Measurements from ENCODE around the gene XPR1.
A peak's percentile ranks its signal among the peaks of the same experiment; 100 is the strongest.
"Not testable (repeated sequence)": the region's sequence is repeated elsewhere in the genome, so short reads cannot be mapped to it uniquely, and the experiment has no call there.

The XPR1 gene

DNA sequence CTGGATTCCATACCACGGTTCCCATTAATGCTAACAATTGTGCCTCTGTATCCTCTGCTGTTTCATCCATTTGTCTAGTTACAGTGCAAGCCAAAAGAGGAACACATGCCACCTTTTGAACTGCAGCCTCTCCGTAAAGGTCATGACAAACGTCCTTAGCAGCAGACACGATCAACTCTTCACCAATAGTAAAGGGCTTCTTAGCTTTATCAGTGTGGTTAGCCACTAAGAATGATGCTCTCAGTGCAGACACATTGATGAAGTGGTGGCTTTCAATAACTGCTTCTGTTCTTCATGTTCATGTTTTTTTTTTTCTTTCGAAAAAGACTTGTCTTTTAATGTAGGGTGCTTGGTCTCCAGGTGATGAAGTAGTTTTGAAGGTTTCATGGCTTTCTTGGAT is 14.3 kb downstream of the XPR1 start:
- DNase-seq, result no peak

- peak; percentile 10 for DNase-seq
These were observed 14.7 kb downstream of the XPR1 start for GRCh38 chr1:180646547-180646946.

DNA sequence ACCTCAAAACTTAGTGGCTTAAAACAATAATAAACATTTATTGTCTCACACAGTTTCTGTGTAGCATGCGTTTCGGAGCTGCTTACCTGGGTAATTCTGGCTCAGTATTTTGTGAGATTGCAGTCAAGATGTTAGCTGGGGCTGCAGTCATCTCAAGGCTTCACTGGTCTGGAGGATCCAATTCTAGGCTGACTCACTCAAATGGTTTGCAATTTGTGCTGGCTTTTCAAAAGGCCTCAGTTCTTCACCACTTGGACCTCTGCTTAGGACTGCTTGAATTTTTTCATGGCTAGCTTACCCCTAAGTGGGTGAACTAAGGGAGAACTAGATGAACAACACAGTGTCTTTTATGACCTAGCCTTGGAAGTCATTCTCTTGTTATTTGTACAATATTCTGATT is 21.0 kb downstream of the XPR1 start:
- DNase-seq, result no peak

- DNase-seq, result no peak
These were observed 30.9 kb downstream of the XPR1 start for GRCh38 chr1:180662709-180663108.

GRCh38 chr1:180670681-180671080 is 38.9 kb downstream of the XPR1 start:
- DNase-seq, result no peak

DNA sequence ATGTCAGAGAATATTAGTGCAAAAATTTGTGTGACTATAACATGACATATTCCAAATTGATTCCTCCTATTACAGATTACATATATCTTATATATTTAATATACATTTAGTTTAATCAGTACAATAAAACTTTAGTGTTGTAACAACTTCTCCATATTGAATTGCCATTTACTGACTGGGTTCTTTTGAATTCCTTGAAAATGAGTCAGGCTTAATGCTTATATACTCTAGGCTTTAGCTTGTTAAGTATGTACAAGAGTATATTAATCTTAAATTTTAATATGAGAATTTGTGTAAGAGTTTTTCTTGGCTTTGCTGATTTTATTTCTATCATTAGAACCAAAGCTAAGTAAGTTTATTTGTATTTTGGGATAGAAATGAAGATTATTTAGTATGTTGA is 40.3 kb downstream of the XPR1 start:
- no peak for DNase-seq

DNA sequence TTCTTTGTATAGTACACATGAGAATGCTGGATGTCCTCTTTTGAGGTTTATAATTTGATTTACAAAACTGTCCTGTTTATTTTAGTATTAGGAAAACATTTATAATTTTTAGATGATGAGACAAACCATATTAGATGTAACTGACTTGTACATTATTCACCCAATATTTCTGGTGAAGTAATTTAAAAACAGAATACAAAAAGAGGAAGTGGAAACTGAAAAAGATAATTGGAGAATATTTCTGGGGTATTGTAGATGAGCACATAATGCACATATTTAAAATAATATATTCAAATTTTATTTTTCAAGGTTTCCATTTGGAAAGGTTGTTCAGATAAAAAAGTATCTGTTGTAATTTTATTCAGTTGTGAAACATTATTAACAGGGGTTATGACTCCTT is 40.7 kb downstream of the XPR1 start:
- no peak for DNase-seq

GRCh38 chr1:180674603-180675530 is 43.0 kb downstream of the XPR1 start:
- no peak for DNase-seq

DNA sequence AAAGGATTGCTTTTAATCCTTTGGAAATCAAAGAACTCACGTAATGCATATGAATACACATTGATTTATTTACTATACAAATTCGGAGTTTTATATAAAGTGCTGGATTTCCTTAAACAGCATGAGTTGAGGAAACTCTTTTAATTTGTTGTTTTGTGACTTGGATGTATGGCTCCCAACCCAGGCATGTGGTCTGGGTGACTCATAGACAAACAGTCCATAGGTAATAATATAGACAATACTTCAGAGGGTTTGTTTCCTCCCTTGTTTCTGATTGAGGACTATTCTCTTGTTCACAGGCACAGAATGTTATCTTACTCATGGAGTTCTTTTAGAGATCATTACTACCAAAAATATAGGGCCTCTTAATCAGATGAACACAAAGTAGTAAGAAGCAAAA is 43.8 kb downstream of the XPR1 start:
- no peak for DNase-seq

GRCh38 chr1:180680558-180681144 is 48.8 kb downstream of the XPR1 start:
- no peak for DNase-seq

- not testable (repeated sequence) for DNase-seq
These were observed 51.3 kb downstream of the XPR1 start for GRCh38 chr1:180683117-180683516.

DNA sequence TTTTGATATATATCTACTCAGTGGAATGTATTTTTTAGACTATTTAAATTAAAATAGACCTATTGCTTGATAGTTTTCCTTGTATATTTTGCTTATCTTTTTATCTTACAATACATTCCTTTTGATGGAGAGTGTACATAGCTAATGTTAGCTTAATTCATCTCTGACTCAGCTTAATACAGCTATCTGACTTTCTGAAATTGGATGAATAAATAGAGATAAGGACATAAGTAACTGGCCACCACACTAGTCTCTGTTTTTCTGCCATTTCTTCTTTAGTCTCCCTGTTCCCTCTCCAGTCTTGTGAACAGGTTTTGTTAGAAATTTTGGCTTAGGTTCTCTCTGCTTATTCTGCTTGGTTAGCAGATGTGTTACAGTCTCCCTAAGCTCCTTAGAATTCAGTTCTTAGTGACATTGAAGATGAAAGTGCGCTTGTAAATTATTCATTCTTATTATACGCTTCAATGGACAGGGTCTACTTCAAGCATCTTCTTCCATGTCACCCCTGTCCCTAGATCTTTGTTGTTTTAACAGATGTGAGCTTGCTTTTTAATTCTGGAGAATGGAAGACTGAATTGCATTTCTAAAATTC is 59.6 kb downstream of the XPR1 start:
- no peak for DNase-seq

- DNase-seq, result no peak
These were observed 61.9 kb downstream of the XPR1 start for GRCh38 chr1:180693564-180694244.

DNA sequence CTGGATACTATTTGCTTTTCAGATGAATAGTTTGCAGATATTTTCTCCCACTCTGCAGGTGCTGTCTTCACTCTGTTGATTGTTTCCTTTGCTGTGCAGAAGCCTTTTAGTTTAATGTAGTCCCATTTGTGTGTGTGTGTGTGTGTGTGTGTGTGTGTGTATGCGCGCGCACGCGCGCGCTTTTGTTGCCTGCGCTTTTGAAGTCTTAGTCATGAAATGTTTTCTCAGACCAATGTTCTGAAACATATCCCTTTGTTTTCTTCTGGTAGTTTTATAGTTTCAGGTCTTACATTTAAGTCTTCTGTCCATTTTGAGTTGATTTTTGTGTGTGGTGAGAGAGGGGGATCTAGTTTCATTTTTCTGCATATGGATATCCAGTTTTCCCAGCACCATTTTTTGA is 63.5 kb downstream of the XPR1 start:
- no peak for DNase-seq

GRCh38 chr1:180696361-180696760 is 64.5 kb downstream of the XPR1 start:
- DNase-seq, result no peak

GRCh38 chr1:180698580-180698979 is 66.8 kb downstream of the XPR1 start:
- DNase-seq, result no peak

DNA sequence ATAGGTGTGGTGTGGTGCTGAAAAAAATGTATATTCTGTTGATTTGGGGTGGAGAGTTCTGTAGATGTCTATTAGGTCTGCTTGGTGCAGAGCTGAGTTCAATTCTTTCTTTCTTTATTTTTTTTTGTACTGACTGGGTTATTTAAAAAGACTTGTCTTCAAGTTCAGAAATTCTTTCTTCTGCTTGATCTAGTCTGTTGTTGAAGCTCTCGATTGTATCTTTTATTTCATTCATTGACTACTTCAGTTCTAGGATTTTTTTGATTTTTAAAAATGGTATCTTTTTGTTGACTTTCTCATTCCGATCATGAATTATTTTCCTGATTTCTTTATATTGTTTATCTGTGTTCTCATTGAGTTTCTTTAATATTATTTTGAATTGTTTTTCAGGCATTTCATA is 70.6 kb downstream of the XPR1 start:
- not testable (repeated sequence) for DNase-seq

- not testable (repeated sequence) for DNase-seq
These were observed 78.9 kb downstream of the XPR1 start for GRCh38 chr1:180710746-180711145.

- DNase-seq, result not testable (repeated sequence)
These were observed 79.4 kb downstream of the XPR1 start for GRCh38 chr1:180711260-180711659.

DNA sequence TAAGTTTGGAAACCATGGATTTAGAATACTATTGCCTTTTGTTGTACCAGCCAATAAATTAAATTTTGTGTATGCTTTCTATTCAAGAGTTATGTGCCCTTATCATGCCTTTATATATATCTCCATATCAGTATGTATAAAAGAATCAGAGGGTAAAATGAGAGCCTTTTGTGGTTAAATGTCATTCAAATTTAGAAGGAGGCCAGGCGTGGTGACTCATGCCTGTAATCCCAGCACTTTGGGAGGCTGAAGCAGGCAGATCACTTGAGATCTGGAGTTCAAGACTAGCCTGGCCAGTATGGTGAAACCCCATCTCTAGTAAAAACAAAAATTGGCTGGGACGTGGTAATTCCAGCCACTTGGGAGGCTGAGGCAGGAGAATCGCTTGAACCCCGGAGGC is 88.9 kb downstream of the XPR1 start:
- no peak for DNase-seq

DNA sequence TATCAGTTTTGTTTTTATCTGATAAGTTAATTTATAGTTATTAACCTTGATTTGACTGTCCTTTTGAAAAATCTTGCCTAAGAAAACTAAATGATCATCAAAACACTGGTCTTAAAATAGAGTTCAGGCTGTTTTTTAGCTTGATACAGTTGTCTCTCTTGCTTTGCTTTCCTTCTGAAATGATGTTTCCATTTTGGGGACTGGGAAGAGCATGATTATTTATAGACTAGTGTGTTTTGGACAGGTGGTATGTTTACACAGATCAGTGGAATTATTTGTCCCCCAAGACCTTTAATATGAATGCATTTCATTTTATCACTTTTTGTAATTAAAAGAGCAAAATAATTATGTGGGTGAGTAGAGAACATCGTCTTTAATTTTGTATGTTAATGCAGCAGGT is 90.8 kb downstream of the XPR1 start:
- DNase-seq, result no peak

DNA sequence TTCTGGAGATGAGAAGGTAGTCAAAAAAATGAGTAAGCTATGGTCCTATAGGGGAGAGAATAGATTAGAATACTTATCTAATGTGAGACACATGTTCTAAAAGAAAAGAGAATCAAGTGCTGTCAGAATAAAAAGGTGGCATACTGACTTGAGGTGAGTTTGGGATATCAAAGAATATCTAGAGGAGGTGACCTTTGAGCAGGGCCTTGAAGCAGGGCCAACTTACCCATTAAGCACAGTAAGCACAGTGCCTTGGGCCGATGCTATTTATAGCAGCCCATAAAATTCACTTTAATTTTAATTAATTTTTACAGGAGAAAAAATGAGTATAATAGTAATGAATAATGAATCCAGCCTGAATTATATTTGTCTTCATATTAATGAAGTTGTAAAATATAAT is 92.2 kb downstream of the XPR1 start:
- no peak for DNase-seq

- not testable (repeated sequence) for DNase-seq
These were observed 94.2 kb downstream of the XPR1 start for GRCh38 chr1:180726024-180726423.
